ENCODE results near the gene WFDC8.
"Not testable (repeated sequence)": the region's sequence is repeated elsewhere in the genome, so short reads cannot be mapped to it uniquely, and the experiment has no call there.

Gene WFDC8

GRCh38 chr20:45579184-45579583 lies at the start of gene WFDC8:
WFDC8 (minus strand) TSS chr20:45579284; CDS start chr20:45579247, 37 bp downstream.
- no peak within 1 kb of the TSS for H3K9ac ChIP-seq (ENCODE audit: low read depth, low read length)
- no peaks in the 10 kb centered on the region for H3K9me3 ChIP-seq (ENCODE audit: control insufficient read depth, insufficient read depth, low read length)
- no peaks in the 10 kb centered on the region for H3K36me3 ChIP-seq (ENCODE audit: insufficient read depth, low read length)
- peaks cover 21% of the 10 kb centered on the region for H3K4me1 ChIP-seq (ENCODE audit: insufficient read depth, low read length)

DNA sequence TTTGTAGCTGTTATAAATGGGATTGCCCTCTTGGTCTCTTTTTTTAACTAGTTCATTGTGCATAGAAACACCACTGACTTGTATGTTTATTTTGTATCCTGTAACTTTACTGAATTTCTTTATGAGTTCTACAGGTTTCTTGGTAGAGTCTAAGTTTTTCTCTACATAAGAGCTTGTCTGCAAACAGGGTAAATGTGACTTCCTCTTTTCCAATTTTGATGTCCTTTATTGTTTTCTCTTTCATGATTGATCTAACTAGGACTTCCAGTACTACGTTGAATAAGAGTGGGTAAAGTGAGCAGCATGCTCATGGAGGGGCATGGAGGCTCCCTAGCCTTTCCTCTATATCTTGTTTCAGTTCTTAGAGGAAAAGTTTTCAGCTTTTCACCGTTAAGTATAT lies 47.5 kb upstream of the WFDC8 start:
- Histone ChIP-seq H3K36me3 (ENCODE audit: insufficient read depth, low read length) (no peaks in the 10 kb centered on the region), H3K4me1 (ENCODE audit: insufficient read depth, low read length) (no peaks in the 10 kb centered on the region), H3K9me3 (ENCODE audit: control insufficient read depth, insufficient read depth, low read length) (no peaks in the 10 kb centered on the region), H3K9ac (ENCODE audit: low read depth, low read length) (no peak overlapping the region)

DNA sequence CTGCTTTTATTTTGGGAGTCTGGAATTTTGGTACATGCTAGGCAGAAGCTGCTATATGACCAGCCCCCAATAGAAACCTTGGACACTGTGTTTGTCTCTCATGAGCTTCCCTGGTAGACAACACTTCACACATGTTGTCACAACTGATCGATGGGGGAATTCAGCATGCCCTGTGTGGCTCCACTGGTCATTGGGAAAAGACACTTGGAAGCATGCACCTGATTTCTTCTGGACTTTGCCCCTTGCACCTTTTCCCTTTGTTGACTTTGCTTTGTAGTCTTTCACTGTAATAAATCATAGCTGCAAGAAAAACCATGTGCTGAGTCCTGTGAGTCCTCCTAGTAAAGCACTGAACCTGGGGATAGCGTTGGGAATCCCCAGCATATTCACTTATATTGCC lies 42.5 kb upstream of the WFDC8 start:
- Histone ChIP-seq H3K9ac (ENCODE audit: low read depth, low read length) (no peak overlapping the region), H3K4me1 (ENCODE audit: insufficient read depth, low read length) (no peaks in the 10 kb centered on the region), H3K9me3 (ENCODE audit: control insufficient read depth, insufficient read depth, low read length) (no peaks in the 10 kb centered on the region), H3K36me3 (ENCODE audit: insufficient read depth, low read length) (no peaks in the 10 kb centered on the region)

- Histone ChIP-seq H3K9ac (ENCODE audit: low read depth, low read length) (no peak overlapping the region), H3K4me1 (ENCODE audit: insufficient read depth, low read length) (no peaks in the 10 kb centered on the region), H3K9me3 (ENCODE audit: control insufficient read depth, insufficient read depth, low read length) (no peaks in the 10 kb centered on the region), H3K36me3 (ENCODE audit: insufficient read depth, low read length) (no peaks in the 10 kb centered on the region)
These were observed 38.5 kb upstream of the WFDC8 start for GRCh38 chr20:45617591-45617990.

GRCh38 chr20:45612314-45612713 lies 33.2 kb upstream of the WFDC8 start:
- peaks cover 4% of the 10 kb centered on the region; the same call in 1 of the 2 replicates for H3K4me1 ChIP-seq (ENCODE audit: insufficient read depth, low read length)
- no peaks in the 10 kb centered on the region; the same call in 1 of the 2 replicates for H3K9me3 ChIP-seq (ENCODE audit: control insufficient read depth, insufficient read depth, low read length)
- H3K36me3 ChIP-seq (ENCODE audit: insufficient read depth, low read length), result no peaks in the 10 kb centered on the region
- H3K9ac ChIP-seq (ENCODE audit: low read depth, low read length), result no peak overlapping the region

- no peak overlapping the region for H3K9ac ChIP-seq (ENCODE audit: low read depth, low read length)
- H3K9me3 ChIP-seq (ENCODE audit: control insufficient read depth, insufficient read depth, low read length), result peaks cover 4% of the 10 kb centered on the region
- H3K4me1 ChIP-seq (ENCODE audit: insufficient read depth, low read length), result peaks cover 4% of the 10 kb centered on the region; the same call in 1 of the 2 replicates
- H3K36me3 ChIP-seq (ENCODE audit: insufficient read depth, low read length), result no peaks in the 10 kb centered on the region
These were observed 32.0 kb upstream of the WFDC8 start for GRCh38 chr20:45611054-45611453.

DNA sequence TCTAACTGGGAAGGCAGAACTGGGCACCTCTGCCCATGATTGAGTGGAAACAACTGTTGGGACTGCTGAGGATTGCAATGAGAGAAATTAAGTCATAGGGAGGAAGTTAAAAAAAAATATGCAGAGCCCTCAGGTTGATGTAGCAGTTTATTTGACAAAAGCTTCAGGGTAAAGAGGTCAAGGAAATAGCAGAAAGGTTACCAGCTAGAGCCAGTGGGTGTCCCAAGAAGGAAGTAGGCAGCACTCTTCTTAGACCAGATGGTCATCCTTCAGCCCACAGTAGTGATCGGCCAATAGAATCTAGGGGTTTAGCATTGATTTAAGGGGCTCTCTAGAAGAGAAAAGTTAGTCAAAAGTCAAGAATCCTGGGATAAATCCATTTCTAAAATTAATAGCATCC lies 28.7 kb upstream of the WFDC8 start:
- H3K4me1 ChIP-seq (ENCODE audit: insufficient read depth, low read length), result peaks cover 4% of the 10 kb centered on the region; the same call in 1 of the 2 replicates
- H3K36me3 ChIP-seq (ENCODE audit: insufficient read depth, low read length), result no peaks in the 10 kb centered on the region
- H3K9ac ChIP-seq (ENCODE audit: low read depth, low read length), result no peak overlapping the region

DNA sequence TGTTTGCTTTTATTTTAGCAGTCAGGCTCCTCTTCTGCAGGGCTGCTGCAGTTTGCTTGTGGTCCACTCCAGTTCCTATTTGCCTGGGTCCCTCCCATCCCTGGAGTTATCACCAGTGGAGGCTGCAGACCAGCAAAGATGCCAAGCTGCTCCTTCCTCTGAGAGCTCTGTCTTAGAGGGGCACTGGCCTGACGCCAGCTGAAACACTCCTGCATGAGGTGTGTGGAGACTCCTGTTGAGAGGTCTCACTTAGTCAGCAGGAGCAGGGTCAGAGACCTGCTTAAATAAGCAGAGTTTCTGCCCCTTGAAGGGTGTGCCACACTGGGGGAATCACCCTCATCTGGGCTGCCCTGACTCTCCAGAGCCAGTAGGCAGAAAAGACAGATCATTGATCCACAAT lies 16.2 kb upstream of the WFDC8 start:
- Histone ChIP-seq H3K9me3 (ENCODE audit: control insufficient read depth, insufficient read depth, low read length) (peaks cover 3% of the 10 kb centered on the region), H3K4me1 (ENCODE audit: insufficient read depth, low read length) (no peaks in the 10 kb centered on the region), H3K9ac (ENCODE audit: low read depth, low read length) (no peak overlapping the region), H3K36me3 (ENCODE audit: insufficient read depth, low read length) (no peaks in the 10 kb centered on the region)

More for the DNA sequence above, 28.7 kb upstream of the WFDC8 start:
- H3K9me3 ChIP-seq (ENCODE audit: control insufficient read depth, insufficient read depth, low read length), result peaks cover 4% of the 10 kb centered on the region

- Histone ChIP-seq H3K9me3 (ENCODE audit: control insufficient read depth, insufficient read depth, low read length) (peaks cover 3% of the 10 kb centered on the region), H3K4me1 (ENCODE audit: insufficient read depth, low read length) (no peaks in the 10 kb centered on the region), H3K36me3 (ENCODE audit: insufficient read depth, low read length) (no peaks in the 10 kb centered on the region), H3K9ac (ENCODE audit: low read depth, low read length) (no peak overlapping the region)
These were observed 14.4 kb upstream of the WFDC8 start for GRCh38 chr20:45593498-45593897.

DNA sequence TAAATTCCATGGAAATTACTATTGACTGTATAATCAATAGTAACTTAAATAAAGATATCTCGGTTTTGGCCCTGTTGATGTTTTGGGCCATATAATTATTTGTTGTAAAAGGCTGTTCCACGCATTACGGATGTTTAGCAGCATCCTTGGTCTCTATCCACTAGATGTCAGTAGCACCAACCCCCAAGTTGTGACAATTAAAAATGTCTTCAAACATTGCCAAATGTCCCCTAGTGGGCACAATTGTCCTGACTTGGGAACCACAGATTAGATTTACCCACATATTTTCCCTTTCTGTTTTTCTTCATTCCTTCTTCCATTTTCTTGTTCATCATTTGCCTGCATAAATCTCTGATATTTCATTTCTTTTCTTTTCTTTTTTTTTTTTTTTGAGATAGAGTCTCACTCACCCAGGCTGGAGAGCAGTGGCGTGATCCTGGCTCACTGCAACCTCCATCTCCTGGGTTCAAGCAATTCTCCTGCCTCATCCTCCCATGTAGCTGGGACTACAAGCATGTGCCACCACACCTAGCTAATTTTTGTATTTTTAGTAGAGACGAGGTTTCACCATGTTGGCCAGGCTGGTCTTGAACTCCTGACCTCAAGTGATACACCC lies 13.6 kb upstream of the WFDC8 start:
- Histone ChIP-seq H3K9me3 (ENCODE audit: control insufficient read depth, insufficient read depth, low read length) (peaks cover 5% of the 10 kb centered on the region), H3K36me3 (ENCODE audit: insufficient read depth, low read length) (no peaks in the 10 kb centered on the region), H3K4me1 (ENCODE audit: insufficient read depth, low read length) (no peaks in the 10 kb centered on the region), H3K9ac (ENCODE audit: low read depth, low read length) (no peak overlapping the region)

GRCh38 chr20:45589725-45590124 lies 10.6 kb upstream of the WFDC8 start:
- H3K36me3 ChIP-seq (ENCODE audit: insufficient read depth, low read length), result no peaks in the 10 kb centered on the region
- H3K4me1 ChIP-seq (ENCODE audit: insufficient read depth, low read length), result no peaks in the 10 kb centered on the region
- H3K9me3 ChIP-seq (ENCODE audit: control insufficient read depth, insufficient read depth, low read length), result peaks cover 5% of the 10 kb centered on the region
- no peak overlapping the region for H3K9ac ChIP-seq (ENCODE audit: low read depth, low read length)

DNA sequence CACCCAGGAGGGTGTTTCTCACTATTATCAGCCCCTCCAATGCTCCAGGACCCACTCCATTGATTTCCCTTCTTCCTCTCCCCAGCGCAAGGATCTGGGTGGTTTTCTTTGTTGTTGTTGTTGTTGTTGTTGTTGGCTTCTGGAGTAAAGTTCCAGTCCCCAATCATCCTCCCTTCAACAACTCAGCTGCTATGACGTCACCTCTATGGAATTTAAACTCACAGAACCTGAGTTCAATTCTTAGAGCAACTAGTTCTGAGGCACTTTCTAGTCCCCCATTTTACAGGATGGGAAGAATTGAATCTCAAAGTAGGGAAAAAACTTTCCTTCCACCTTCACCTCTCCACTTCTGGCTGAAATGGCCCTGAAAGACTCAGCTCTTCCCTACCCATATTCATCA lies 9.7 kb upstream of the WFDC8 start:
- no peaks in the 10 kb centered on the region for H3K4me1 ChIP-seq (ENCODE audit: insufficient read depth, low read length)
- H3K36me3 ChIP-seq (ENCODE audit: insufficient read depth, low read length), result no peaks in the 10 kb centered on the region
- no peak overlapping the region for H3K9ac ChIP-seq (ENCODE audit: low read depth, low read length)
- H3K9me3 ChIP-seq (ENCODE audit: control insufficient read depth, insufficient read depth, low read length), result peaks cover 5% of the 10 kb centered on the region

- H3K9ac ChIP-seq (ENCODE audit: low read depth, low read length); H3K36me3 ChIP-seq (ENCODE audit: insufficient read depth, low read length); H3K9me3 ChIP-seq (ENCODE audit: control insufficient read depth, insufficient read depth, low read length); H3K4me1 ChIP-seq (ENCODE audit: insufficient read depth, low read length): not testable (repeated sequence)
These were observed 6.9 kb upstream of the WFDC8 start for GRCh38 chr20:45585986-45586385.

DNA sequence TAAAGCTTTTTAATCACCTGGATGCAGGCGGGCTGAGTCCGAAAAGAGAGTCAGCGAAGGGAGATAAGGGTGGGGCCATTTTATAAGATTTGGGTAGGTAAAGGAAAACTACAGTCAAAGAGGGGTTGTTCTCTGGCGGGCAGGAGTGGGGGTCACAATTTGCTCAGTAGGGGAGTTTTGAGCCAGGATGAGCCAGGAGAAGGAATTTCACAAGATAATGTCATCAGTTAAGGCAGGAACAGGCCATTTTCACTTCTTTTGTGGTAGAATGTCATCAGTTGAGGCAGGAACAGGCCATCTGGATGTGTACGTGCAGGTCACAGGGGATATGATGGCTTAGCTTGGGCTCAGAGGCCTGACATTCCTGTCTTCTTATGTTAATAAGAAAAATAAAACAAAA lies 5.2 kb upstream of the WFDC8 start:
- not testable (repeated sequence) for H3K4me1 ChIP-seq (ENCODE audit: insufficient read depth, low read length); H3K9me3 ChIP-seq (ENCODE audit: control insufficient read depth, insufficient read depth, low read length); H3K36me3 ChIP-seq (ENCODE audit: insufficient read depth, low read length); H3K9ac ChIP-seq (ENCODE audit: low read depth, low read length)

DNA sequence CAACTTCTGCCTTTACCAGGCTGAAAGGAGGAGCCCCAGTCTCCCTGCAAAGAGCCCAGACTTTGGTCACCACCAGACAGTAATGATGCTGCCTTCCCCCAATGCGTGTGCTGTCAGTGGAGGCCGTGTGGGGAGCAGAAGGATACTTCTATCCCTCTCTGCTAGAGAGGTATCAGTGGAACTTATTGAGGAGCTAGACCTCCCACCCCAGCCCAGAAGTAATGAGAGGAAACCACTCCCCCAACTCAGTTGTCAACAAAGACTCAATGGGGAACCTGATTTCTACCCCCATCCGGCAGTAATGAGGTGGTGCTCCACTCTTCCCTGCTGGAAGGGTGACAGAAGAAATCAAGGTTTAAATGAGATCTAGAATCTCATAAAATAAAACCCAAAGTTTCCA lies 4.4 kb upstream of the WFDC8 start:
- Histone ChIP-seq H3K4me1 (ENCODE audit: insufficient read depth, low read length) (peaks cover 10% of the 10 kb centered on the region), H3K9me3 (ENCODE audit: control insufficient read depth, insufficient read depth, low read length) (peaks cover 2% of the 10 kb centered on the region; the same call in 1 of the 2 replicates), H3K9ac (ENCODE audit: low read depth, low read length) (no peak overlapping the region), H3K36me3 (ENCODE audit: insufficient read depth, low read length) (no peaks in the 10 kb centered on the region)

DNA sequence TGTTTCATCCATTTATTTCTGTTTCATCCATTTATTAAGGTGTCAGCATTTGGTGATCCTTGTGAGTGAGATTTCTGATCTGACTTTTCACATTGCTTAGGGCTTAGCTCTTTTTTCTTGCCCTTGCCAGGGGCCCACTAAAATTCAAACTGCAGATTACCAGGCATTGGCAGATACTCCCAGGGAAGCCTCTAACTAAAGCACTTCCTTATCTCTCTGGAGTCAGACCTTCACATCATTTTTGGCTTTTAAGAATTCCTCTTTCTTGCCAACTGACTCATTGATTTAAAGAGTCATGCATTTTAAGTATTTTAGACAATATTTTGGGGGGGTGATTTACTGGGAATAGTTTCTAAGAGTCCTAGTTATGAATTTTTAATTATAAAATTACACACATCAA lies 2.6 kb upstream of the WFDC8 start:
- no peak overlapping the region for H3K9ac ChIP-seq (ENCODE audit: low read depth, low read length)
- H3K36me3 ChIP-seq (ENCODE audit: insufficient read depth, low read length), result no peaks in the 10 kb centered on the region
- no peaks in the 10 kb centered on the region for H3K9me3 ChIP-seq (ENCODE audit: control insufficient read depth, insufficient read depth, low read length)
- peaks cover 21% of the 10 kb centered on the region for H3K4me1 ChIP-seq (ENCODE audit: insufficient read depth, low read length)
